Spleen (tissue), 7 donors: ENCODE results near the gene FILIP1L.

Experiments used
- CTCF ChIP-seq, 11 experiments: fragments of 200-600 bp in 7 of 11; fragments of 450-650 bp in 4 of 11; sonication (generic) in 4 of 11; IDR thresholded peaks in 8 of 11; conservative IDR thresholded peaks in 3 of 11; 1 replicate in 7 of 11; 2 replicates in 4 of 11; pipeline versions ENCODE4 v1.4.0 to v1.8.0; 2016 to 2021; ENCODE audit warnings: antibody characterized with exemption in 11 of 11, inconsistent platforms in 4 of 11, mild to moderate bottlenecking in 1 of 11
- POLR2A ChIP-seq, 3 donors: fragments of 450-650 bp; IDR thresholded peaks; one replicate each; pipeline ENCODE4 v1.5.1; 2017; ENCODE audit warnings: antibody characterized with exemption in 3 of 3, mild to moderate bottlenecking in 1 of 3
- POLR2AphosphoS5 ChIP-seq, 3 donors: sonication (generic); formaldehyde crosslinking; IDR thresholded peaks; one replicate each; pipeline ENCODE4 v1.5.1; 2017; ENCODE audit warnings: antibody characterized with exemption in 3 of 3
- donor health status: DM: no; HTN: no; CAD: no; lungs with moderate emphysema.
- donor health status: DM: no; HTN: no; CAD: no.
- donor health status: DM: no; HTN: no; CAD: no.

- TF ChIP-seq CTCF (IDR thresholded peaks at IDR 0.05 in 8 of 11, conservative IDR thresholded peaks at IDR 0.05 in 3 of 11) (no peak), POLR2AphosphoS5 (IDR thresholded peaks at IDR 0.05) (no peak), POLR2A (IDR thresholded peaks at IDR 0.05) (no peak)
Measured at GRCh38 chr3:99858469-99858868, 255.8 kb downstream of the FILIP1L start.
